GM19240 (cell line): ENCODE results near the gene ASPRV1.

Experiments used
- DNase-seq: peaks from one replicate; pipeline ENCODE4 v3.0.0; 2011; ENCODE audit warnings: low spot score; ENCODE audit not compliant: insufficient read length

The ASPRV1 gene

DNA sequence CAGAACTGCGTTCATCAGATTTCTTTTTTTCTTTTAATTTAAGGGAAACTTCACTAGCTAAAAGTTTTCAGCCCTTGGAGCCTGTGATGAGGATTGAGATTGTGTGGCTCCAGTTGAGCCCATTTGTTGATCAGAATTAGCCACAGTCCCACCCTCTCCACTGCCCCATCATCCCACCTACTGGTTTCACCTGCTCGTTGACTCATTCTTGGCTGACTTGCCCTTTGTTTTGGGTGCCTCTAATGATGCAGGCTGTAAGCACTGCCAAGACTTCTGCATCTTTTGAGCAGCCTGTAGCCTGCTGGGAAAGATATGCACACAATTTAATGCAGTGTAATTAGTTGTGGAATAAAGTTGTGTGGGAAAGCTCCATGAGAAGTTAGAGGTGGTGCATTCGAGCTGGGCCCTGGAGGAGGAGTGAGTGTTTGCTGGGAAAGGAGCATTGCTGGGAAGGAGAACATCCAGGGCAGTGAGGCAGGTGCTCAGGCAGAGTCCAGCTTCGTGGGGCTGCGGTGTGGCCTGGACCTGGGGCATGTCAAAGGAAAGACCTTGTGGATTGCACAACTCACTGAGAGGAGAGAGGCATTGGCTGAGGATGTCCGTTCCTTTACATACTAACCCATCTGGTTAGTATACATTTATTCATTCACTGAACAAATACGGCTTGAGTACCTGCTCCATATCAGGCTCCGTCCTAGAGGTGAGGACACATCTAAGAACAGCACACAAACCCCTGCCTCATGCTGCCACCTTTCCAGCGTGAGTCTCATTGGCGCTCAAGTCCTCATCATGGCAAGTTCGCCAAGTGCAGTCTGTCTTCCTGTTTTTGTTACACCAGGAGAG is 18.2 kb downstream of the ASPRV1 start:
- no peak for DNase-seq

DNA sequence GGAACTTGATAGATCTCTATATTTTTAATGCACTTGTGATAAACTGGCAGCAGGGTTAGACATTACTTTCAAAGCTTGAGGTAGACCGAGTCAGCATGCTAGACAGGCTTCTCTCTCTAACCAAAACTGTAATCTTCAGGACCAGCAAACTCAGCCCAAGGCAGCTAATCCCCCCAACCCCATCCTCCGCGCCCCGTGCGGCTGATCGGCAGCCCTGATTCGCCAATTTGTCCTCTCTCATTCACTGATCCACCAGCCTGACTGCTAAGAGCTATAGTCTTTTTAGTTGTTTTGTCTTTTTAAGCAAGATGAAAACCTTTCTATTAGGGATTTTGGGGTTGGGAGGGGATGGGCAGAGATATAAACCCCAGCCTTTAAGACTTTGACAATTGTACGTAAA is 20.7 kb downstream of the ASPRV1 start:
- DNase-seq: no peak

DNA sequence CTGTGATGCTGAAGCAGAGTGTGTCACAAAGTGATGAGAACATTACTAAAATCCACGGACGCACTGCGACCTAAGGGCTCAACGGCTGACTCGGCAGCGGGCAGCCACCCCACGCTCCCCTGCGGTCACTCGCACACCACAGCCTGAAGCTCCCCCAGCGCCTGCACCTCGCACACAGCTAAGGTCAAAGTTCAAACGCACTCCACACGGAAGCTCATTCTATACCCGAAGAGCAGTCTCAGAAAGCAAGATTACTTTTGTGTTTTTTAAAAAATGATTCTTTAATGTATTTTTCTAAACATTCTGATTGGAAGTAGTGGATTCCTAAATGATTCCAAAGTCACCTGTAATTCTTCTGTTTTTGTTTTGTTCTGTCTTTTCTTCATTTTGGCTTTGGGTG is 21.7 kb downstream of the ASPRV1 start:
- DNase-seq: no peak

DNA sequence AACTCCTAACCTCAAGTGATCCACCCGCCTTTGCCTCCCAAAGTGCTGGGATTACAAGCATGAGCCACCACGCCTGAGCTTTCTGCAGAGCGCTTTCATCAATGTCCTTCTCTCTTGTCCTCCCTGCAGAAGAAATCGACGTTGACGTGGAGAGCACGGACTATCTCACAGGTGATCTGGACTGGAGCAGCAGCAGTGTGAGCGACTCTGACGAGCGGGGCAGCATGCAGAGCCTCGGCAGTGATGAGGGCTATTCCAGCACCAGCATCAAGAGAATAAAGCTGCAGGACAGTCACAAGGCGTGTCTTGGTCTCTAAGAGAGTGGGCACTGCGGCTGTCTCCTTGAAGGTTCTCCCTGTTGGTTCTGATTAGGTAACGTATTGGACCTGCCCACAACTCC is 23.5 kb downstream of the ASPRV1 start:
- no peak for DNase-seq

DNA sequence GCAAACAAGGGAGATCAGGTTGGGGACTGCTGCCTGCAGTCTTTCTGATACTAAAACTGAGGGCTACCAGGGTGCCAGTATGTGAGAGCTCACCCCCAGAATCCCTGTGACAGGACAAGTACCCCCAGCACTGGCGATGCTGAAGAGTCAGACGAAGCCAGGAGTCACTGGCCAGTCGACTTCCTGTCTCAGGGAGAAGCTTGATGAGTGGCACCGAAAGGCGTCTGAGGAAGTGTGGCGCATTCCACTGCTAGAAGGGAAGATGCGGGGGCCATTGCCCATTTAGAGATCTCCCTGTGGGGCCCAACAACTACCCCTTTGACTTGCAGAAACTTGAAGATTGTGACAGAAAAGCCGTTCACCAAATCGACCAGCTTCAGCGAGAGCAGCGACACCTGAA is 24.5 kb downstream of the ASPRV1 start:
- no peak for DNase-seq

DNA sequence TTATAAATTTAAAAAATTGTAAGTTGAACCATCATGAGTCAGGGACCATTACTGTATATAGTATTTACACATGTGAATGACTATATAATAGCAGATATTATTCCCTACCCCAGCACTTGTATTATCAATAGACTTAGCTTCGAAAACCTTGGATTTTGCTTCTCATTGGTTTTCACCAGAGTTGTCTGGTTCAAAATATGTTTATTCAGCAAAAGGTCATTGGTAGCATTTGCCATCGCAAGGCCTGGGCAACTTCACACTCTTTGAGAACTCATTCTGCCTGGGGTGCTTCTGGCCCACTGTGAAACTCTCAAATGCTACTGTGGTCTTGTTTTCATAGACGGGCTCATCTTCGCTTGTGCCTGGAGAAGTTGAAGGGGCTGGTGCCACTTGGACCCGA is 26.4 kb downstream of the ASPRV1 start:
- no peak for DNase-seq

DNA sequence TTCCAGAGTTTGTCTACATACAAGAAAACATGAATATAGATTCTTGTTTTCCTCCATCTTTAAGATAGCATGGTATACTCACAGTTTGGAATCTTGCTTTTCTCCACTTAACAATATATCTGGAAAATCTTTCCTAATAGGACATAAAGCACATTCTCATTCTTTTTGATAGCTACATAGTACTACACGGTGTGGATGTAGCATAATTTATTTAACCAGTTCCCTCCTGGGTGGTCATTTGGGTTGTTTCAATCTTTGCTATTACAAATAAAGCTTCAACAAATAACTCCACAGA is 26.9 kb downstream of the ASPRV1 start:
- no peak for DNase-seq

DNA sequence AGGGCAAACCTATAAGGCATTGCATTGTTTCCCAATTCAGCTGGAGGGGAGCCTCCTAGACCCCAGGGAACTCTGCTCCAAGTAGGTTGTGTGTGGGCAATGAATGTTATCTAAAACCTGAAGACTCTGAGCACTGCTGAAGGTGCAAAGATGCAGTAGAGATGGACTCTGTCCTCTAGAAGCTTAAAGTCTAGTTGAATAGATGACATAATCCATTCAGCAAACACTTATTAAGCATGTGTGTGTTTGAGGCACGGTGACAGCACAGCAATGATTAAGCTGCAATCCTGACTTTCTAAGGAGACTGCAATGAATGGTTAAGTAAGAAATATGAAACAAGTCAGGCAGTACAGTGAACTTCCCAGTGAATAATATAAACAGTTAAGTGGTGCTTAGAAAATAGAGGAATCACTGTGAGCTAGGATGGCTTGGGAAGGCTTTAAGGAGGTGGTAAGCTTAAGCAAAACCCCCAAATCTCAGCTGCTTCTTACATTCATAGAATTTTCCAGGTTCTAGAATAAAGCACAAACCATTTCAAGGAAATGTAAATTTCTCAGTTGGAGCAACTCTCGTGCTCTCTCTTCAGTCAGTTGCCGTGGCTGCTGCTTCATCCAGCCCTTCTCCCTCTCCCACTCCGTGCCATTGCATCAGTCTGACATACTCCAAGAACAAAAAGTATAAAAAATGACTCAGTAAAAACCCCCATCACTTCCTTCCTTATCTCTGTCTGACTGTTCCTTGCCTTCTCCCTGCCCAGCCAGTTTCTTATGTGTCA is 27.4 kb downstream of the ASPRV1 start:
- no peak for DNase-seq

DNA sequence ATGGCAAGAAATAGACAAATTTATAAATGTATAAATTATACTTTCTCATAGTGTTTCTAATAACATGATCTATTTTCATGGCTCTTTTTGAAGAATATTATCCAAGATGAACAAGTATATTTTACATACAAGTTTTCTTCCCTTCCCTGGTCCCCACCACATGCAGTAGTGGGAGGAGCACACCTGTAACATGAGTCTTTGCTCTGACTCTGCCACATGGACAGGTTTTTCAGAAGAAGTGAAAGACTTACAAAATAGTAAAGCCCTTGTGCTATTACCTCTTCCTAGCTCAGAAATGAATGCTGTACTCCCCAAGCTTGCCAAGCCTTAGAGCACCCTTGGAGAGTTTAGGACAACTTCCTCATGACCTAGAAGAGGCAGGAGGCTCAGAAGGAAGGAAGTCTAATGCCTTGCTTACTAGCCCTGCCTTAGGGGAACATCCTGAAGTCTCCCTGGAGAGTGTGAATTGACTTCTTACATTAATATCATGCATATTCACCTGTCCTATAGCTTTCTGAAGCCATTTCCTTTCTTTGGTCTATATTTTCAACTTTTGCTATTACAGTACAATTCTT is 28.1 kb downstream of the ASPRV1 start:
- DNase-seq: no peak

DNA sequence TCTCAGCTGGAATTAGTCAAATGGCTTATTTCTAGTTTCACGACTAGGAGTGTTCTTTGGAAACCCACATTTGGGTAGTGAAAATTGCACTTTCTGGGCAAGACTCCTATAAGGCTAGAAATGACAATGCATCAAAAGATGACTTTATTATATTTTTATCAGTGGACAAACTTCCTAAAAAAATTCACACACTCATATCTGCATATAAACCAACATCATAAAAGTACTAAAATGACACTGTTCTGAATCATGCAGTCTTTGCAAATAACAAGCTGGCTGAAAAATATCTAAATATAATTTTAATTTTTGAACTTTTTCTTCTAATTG is 28.9 kb downstream of the ASPRV1 start:
- DNase-seq: no peak

DNA sequence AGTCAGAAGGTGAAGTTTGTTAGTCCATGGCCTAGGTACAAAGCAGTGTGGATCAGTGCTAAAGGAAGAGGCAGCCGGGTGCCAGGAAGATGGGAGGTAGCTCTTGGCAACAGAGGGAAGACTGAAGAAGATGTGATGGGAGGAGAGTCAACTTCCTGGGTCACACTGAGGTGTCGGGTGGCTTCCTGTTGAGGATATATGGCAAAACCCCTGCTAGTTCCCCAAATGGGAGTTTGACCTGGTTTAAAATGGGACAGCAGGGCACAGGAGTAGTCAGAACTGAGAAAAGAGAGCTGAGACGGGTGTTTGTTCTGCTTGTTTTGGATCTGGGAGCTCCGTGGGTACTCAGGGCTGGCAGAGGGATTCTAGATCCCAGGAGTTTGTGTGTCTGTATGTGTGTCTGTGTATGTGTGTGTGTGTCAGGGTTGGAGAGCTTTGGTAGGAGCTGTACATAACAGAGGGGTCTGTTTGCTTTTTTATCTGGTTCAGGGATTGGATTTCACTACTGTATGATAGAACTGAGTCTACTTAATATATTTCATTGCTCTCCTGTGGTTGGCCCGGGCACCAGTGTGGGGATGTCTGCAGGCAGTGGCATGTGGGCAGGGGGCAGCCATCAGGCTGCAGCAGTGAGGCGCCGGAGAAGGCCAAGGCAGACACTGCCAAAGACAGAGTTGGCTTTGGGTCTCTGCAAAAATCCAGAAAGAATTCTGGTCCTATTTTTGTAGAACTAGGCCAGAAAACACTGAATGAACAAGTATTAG is 29.4 kb downstream of the ASPRV1 start:
- no peak for DNase-seq

DNA sequence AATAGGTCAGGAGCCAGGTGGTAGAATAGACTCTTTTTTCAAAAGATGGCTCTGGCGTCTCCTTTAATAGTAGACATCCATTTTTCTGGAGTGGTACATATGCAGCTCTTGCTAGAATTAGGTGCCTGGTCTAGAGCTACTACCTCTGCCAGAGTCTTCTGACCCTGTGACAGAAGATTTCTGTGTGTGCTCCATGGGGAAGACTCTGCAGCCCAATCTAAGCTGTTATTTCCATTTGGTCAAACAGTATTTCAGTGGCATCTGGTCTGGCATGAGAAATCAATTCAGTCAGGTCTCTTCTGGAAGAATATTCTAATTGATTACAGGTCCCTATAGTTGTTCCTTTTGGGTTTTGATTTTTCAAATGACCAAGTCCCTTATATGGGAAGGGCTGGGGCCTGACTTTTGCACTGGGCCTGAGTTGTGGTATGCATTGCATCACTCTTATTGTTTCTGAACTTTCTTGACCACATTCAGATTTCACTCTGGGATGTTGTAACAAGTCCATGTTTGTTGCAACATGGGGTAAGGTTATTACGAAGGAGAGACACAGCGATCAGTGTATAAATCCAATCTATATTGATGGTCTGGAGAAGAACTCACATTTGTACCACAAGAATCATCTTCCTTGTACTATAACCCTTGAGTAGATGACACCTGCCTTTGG is 34.4 kb downstream of the ASPRV1 start:
- no peak for DNase-seq

DNA sequence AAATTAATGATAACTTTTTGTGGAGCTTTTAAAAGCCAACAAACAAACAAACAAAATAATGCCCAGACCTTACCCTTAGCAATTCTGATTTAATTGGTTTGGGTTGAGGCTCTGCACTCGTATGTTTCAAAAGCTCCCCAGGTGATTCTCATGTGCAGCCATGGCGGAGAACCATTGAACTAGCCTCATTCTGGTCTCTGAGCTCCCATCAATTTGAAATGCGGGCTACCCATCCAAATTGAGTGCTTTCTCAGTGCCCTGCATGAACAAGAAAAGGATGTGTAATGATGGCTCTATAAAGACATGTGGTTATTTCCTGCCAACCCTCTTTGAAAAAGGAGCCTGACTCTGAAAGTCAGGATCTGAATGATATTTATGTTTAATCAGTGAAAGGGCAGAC is 38.3 kb downstream of the ASPRV1 start:
- no peak for DNase-seq

DNA sequence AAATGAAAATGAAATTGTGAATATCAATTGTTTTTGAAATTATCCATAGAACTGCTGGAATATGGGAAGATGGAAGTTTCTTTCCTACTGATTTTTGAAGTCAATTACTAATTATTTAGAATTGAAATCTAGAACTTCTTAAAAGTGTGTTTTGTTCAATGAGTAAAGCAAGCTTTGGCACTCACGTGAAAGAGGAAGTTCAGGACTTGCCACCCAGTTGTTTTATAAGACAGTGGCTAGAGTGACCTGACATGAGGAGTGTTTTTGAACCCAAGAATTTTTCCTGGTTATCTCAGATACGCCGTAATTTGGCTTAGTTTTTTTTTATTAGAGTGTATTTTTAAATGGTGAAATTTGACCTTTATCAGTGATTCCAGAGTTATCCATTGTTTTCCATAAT is 43.0 kb downstream of the ASPRV1 start:
- no peak for DNase-seq

DNA sequence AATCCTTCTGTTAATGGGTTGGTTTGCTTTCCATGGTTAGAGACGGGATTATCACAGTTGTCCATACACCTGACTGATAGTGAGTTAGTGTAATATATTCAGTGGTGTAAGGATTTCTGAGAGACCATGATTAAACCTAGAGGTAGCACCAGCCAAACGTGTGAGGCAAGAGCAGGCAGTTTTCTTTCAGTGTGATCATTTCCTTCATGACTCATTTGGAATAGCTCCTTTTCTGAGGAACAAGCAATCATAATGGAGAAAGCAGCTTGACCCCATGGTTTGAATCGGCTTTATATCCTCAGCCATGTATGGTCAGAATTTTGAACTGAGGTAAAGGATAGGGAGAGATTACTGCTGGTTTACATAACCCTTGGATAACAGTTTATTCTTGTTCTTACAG is 43.6 kb downstream of the ASPRV1 start:
- no peak for DNase-seq

DNA sequence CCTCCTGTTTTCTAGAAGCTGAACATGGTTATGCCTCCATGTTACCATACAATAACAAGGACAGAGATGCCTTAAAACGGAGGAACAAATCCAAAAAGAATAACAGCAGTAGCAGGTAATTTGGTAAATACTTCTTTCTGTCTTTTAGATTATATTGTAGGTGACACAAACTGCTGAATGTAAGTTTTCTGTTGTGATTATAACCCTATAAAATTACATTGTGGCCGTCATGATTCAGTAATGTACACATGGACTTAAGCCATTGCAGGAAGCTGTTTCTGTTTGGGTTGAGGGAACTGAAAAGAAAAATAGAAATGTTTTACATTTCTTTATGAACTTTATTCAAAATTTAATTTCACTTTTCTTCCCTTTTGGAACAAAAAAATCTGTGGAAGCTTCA is 45.3 kb downstream of the ASPRV1 start:
- DNase-seq: no peak

DNA sequence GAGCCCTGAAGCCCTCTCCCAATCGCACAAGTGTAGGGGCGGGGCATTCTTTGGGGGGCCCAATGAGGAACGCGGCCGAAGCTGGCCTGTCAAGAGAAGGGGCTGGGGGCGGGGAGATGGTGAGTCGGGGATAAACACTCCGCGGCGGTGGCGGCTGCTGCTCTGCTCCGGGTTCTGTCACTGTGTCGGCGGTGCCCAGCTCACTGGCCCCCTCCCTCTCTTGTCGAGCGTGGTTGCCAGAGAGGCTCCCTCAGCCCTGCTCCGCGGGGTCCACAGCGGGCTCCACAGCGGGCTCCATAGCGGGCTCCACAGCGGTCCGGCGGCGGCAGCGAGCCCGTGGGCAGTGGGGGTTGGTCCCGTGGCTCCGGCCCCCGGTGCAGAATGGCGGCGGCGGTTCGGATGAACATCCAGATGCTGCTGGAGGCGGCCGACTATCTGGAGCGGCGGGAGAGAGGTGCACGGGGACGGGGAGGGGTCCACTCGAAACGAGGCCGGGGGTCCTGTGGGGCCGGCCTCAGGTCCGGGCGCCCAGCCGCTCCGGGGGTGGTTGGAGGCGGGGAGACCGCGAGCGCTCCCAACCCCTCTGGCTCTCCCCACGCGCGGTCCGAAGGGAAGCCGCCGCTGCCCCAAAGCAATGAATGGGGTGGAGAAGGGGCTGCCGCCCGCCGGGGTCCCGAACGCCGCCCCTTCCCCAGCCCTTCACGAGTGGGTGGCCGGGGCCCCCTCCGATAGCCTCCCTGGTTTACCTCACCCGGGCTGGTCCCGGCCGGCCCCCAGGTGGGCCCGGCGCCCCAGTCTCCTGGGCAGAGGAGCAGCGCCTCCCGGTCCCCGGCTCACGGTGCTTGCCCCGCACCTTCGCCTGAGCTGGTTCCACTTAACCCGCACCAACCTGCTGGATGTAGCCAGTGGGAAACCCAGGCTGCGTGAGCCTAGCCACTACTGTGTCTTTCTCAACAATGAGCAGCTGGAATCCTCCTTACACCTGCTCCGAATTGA is 46.2 kb downstream of the ASPRV1 start, which contains the start of gene MXD1:
Gene MXD1 (plus strand): TSS at position 160 of the 996 bp plus-strand sequence. CDS start 222 bp downstream, at position 382.
- DNase-seq: peak; percentile 90

DNA sequence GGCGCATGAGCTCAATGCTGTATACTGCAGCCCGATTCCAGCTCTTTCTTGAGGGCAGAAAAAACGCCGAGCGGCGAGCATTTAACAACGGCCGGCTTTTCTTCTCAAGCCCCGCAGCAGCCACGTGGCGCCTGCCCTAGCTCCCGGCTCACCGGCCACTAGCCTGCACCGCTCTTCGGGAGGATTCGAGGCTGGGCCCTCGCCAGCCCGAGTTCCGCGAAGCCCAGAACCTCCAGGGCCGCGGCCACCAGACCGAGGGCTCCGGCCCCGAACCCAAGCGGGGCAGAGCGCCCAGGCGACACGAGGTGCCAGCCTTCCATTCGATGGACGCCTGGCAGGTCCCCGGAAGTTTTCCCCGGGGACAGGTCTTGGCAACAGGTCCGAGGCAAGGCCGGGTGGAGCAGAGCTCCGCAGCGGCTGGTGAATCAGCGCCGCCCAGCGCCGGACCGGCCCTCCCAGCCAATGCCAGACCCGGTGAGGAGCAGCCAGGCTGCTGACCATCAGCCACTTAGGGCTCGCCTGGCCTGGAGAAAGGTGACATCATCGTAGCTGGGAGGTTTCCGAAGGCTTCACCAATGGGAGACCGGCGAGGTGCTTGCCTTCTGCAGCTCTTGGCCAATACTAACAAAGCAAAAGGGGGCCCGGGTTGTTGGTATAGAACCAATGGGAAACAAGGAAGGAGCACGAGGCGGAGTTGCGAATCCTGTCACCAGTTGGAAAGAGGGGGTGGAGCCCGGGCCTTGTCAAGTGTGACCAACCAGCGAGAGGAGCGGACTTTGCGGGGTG is 47.1 kb downstream of the ASPRV1 start:
- DNase-seq: no peak

DNA sequence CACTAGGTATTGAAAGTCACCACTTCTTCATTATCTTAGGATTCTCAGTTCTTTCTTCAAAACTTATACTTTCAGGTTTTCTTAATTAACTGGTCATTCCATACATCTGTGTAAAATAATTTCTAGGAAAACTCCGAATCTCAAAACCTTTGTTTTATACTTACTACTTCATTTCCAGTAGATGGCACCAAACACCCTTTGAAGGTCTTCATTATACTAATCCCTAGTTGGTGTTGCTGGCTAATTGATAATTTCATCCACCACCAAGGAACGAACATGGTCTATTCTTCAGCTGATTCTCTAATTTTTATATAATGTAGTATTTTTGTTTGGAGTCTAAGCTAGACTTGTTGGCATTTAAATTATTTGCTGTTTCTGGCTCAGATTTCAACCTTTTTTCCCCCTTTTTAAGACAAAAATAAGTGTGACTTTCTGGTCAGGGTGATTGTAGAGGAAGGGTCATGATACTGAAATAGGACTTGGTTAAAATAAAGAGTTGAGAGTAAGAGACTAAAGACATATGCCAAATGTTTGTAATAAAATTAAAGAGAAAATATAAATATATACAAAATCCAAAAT is 49.4 kb downstream of the ASPRV1 start:
- DNase-seq: no peak
